Effector memory CD4-positive, alpha-beta T cell (primary cell): ENCODE measurements around the gene EVI5.

Experiments
- DNase-seq, 3 donors: peaks; one replicate each; pipeline ENCODE4 v3.0.0-alpha.2; 2020
- H3K27ac ChIP-seq: 2 replicates; pipeline ENCODE4 v1.7.0; 2013; ENCODE audit warnings: mild to moderate bottlenecking, low read length, moderate library complexity; ENCODE audit not compliant: insufficient read depth, poor library complexity, severe bottlenecking
- H3K27me3 ChIP-seq: replicated peaks from 2 replicates; pipeline ENCODE4 v1.7.0; 2013; ENCODE audit warnings: mild to moderate bottlenecking, low read length; ENCODE audit not compliant: insufficient read depth, control insufficient read depth, poor library complexity, severe bottlenecking
- H3K36me3 ChIP-seq: 2 replicates; pipeline ENCODE4 v1.7.0; 2013; ENCODE audit warnings: mild to moderate bottlenecking, low read length, moderate library complexity; ENCODE audit not compliant: control insufficient read depth, insufficient read depth
- H3K4me1 ChIP-seq: 2 replicates; pipeline ENCODE4 v1.7.0; 2013; ENCODE audit warnings: low read length, mild to moderate bottlenecking; ENCODE audit not compliant: control insufficient read depth, insufficient read depth, poor library complexity, severe bottlenecking
- H3K4me3 ChIP-seq: 2 replicates; pipeline ENCODE4 v1.7.0; 2013; ENCODE audit warnings: low read length, low read depth, mild to moderate bottlenecking; ENCODE audit not compliant: insufficient read depth, poor library complexity, severe bottlenecking
- H3K9me3 ChIP-seq: 2 replicates; pipeline ENCODE4 v1.7.0; 2013; ENCODE audit warnings: mild to moderate bottlenecking, low read length, moderate library complexity; ENCODE audit not compliant: control insufficient read depth
- total RNA-seq, 3 donors: gene quantifications; one replicate each; lab custom pipeline; 2026; lab: John Stamatoyannopoulos, UW

EVI5 gene
- total RNA-seq: 0.44 to 2.1 (median 1.6) reads per million in 3 donors

DNA sequence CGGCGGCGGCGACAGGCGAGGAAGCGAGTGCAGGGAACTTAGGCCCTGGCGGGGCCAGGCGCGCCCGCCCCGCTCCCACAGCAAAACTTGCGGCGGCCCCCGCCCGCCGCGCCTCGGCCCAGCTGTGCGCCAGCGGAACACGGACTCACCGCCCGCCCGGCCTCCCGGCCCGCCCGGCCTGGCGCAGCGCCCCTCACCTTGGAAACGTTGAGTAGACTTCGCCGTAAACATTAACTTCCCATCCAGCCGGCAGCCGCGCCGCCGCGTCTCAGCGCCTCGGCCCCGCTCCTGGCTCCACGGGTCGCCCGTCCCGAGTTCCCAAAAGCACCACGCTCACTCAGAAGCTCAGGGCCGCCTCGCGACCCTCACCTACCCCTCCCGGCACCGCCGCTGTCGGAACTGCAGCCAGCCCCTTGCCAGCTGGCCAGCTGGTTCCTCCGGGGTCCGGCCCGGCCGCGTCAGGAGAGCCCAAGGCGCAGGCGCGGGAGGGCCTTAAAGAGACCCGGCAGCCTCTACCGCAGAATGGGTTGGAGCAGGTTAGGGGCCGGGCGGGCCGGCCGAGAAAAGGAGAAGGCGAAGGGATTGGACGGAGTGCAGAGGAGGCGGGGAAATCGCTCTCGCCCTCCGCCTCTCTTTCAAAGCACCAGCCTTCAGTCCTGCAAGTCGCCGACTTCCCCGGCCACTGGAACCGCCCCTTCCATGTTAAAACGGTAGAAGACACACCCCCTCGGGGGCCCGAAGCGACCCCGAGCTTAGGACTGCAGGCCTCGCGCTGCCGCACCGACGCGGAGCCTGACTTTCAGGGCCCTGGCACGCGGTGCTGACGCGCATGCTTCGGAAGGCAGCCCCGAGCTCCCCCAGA, at the start of gene EVI5:
TSS of gene EVI5 (minus strand) at position 470 of the 862 bp plus-strand sequence. CDS start 48,562 bp downstream, outside the sequence.
- peaks cover 10% of the 10 kb centered on the region for H3K27me3 ChIP-seq
- H3K4me3 ChIP-seq: peak within 1 kb of the TSS; percentile 71
- H3K9me3 ChIP-seq: no peaks in the 10 kb centered on the region
- H3K27ac ChIP-seq: no peak within 1 kb of the TSS
- H3K4me1 ChIP-seq: peaks cover 17% of the 10 kb centered on the region
- DNase-seq: peak; percentile 2 to 22 (median 21)
- H3K36me3 ChIP-seq: no peaks in the 10 kb centered on the region

DNA sequence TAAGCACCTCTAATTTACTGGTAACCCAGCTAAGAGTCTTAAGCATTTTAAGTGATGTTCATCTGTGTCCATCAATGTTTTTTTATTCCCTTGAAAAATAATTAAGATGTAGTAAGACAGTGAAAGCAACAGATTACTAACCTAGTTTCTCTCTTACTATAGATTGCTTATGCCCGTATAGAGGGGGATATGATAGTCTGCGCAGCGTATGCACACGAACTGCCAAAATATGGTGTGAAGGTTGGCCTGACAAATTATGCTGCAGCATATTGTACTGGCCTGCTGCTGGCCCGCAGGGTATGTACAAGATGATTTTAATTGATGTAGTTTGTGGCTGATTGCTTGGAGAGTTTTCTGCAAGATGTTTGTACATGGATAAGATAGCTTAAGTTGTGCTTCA, 49.7 kb upstream of the EVI5 start:
- Histone ChIP-seq H3K36me3 (peaks cover 37% of the 10 kb centered on the region), H3K9me3 (no peaks in the 10 kb centered on the region), H3K27ac (peak overlapping the region; percentile 89), H3K4me3 (no peak overlapping the region), H3K27me3 (no peaks in the 10 kb centered on the region), H3K4me1 (peaks cover 17% of the 10 kb centered on the region)
- no peak for DNase-seq

- Histone ChIP-seq H3K36me3 (peaks cover 31% of the 10 kb centered on the region), H3K4me3 (peak overlapping the region; percentile 19), H3K9me3 (no peaks in the 10 kb centered on the region), H3K27ac (peak overlapping the region; percentile 89), H3K27me3 (no peaks in the 10 kb centered on the region), H3K4me1 (peaks cover 17% of the 10 kb centered on the region)
- no peak for DNase-seq
These were observed 48.9 kb upstream of the EVI5 start for GRCh38 chr1:92833840-92834239.

GRCh38 chr1:92832537-92833114, 47.7 kb upstream of the EVI5 start:
- peak overlapping the region; percentile 89 for H3K27ac ChIP-seq
- H3K36me3 ChIP-seq: peaks cover 27% of the 10 kb centered on the region
- peak overlapping the region; percentile 96 for H3K4me3 ChIP-seq
- no peaks in the 10 kb centered on the region for H3K9me3 ChIP-seq
- peak in 1 of 3 donors; percentile 2 for DNase-seq
- H3K4me1 ChIP-seq: peaks cover 17% of the 10 kb centered on the region
- H3K27me3 ChIP-seq: no peaks in the 10 kb centered on the region

GRCh38 chr1:92831762-92832536, 47.0 kb upstream of the EVI5 start, which contains the start of gene RPL5:
Gene RPL5, plus strand, starts transcription at chr1:92832040. Its CDS starts 75 bp downstream, at chr1:92832115.
- DNase-seq: peak; percentile 94 to 96 (median 95)
- peak within 1 kb of the TSS; percentile 96 for H3K4me3 ChIP-seq
- H3K9me3 ChIP-seq: no peaks in the 10 kb centered on the region
- peaks cover 10% of the 10 kb centered on the region for H3K4me1 ChIP-seq
- H3K27me3 ChIP-seq: no peaks in the 10 kb centered on the region
- peaks cover 22% of the 10 kb centered on the region for H3K36me3 ChIP-seq
- peak within 1 kb of the TSS; percentile 89 for H3K27ac ChIP-seq

- H3K27me3 ChIP-seq: no peaks in the 10 kb centered on the region
- no peak overlapping the region for H3K27ac ChIP-seq
- H3K36me3 ChIP-seq: peaks cover 18% of the 10 kb centered on the region
- peaks cover 8% of the 10 kb centered on the region for H3K4me1 ChIP-seq
- H3K4me3 ChIP-seq: peak overlapping the region; percentile 96
- DNase-seq: no peak
- H3K9me3 ChIP-seq: no peaks in the 10 kb centered on the region
These were observed 46.5 kb upstream of the EVI5 start for GRCh38 chr1:92831368-92831761.

DNA sequence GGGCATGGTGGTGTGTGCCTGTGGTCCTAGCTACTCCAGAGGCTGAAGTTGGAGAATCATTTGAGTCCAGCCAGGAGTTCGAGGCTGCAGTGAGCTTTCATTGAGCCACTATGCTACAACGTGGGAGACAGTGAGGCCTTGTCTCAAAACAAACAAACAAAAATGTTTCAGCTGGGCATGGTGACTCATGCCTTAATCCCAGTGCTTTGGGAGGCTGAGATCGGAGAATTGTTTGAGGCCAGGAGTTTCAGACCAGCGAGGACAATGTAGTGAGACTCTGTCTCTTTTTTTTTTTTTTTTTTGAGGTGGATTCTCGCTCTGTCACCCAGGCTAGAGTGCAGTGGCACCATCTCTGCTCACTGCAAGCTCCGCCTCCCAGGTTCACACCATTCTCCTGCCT, 41.9 kb upstream of the EVI5 start:
- Histone ChIP-seq H3K36me3 (no peaks in the 10 kb centered on the region), H3K4me3 (no peak overlapping the region), H3K9me3 (no peaks in the 10 kb centered on the region), H3K4me1 (no peaks in the 10 kb centered on the region), H3K27ac (no peak overlapping the region), H3K27me3 (no peaks in the 10 kb centered on the region)
- DNase-seq: no peak

DNA sequence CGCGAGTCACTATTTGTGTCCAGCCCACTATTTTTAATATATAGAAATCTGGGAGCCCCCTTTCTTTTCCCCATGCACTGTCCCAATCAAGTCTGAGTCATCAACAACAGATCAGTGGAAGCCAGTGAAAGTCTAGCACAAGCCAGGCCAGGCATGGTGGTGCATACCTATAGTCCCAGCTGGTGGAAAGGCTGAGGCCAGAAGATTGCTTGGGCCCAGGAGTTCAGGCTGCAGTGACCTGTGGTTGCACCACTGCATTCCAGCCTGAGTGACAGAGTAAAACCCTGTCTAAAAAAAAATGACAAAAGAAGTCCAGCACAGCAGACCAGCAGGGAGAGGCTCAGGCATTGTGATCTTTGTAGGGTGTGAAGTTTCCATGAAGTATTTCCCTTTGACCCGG, 38.0 kb upstream of the EVI5 start:
- Histone ChIP-seq H3K4me3 (no peak overlapping the region), H3K27ac (no peak overlapping the region), H3K36me3 (no peaks in the 10 kb centered on the region), H3K4me1 (no peaks in the 10 kb centered on the region), H3K9me3 (no peaks in the 10 kb centered on the region), H3K27me3 (no peaks in the 10 kb centered on the region)
- DNase-seq: no peak

- DNase-seq: no peak
- no peaks in the 10 kb centered on the region for H3K27me3 ChIP-seq
- H3K27ac ChIP-seq: no peak overlapping the region
- no peaks in the 10 kb centered on the region for H3K4me1 ChIP-seq
- H3K36me3 ChIP-seq: no peaks in the 10 kb centered on the region
- no peaks in the 10 kb centered on the region for H3K9me3 ChIP-seq
- H3K4me3 ChIP-seq: no peak overlapping the region
These were observed 35.6 kb upstream of the EVI5 start for GRCh38 chr1:92820551-92820950.
